NK-92 treated with Interleukin-12 subunit alpha and Interleukin-12 subunit beta, amount 100 ng/mL, for 24 hours (cell line): ENCODE measurements around the gene NPNT.
"Not testable (repeated sequence)": the region's sequence is repeated elsewhere in the genome, so short reads cannot be mapped to it uniquely, and the experiment has no call there.

Source experiments
- DNase-seq: peaks from one replicate; lab custom pipeline; 2025; lab: John Stamatoyannopoulos, UW

NPNT gene

GRCh38 chr4:105894660-105895582 lies at the start of gene NPNT:
TSS of gene NPNT (plus strand) at chr4:105895471. CDS start at chr4:105895653, 182 bp downstream.
- no peak for DNase-seq

- DNase-seq: no peak
These were observed 49.7 kb upstream of the NPNT start for GRCh38 chr4:105845559-105845958.

GRCh38 chr4:105848359-105848758 lies 46.9 kb upstream of the NPNT start:
- not testable (repeated sequence) for DNase-seq

GRCh38 chr4:105851196-105851595 lies 44.1 kb upstream of the NPNT start:
- DNase-seq: no peak

GRCh38 chr4:105852230-105852629 lies 43.0 kb upstream of the NPNT start:
- not testable (repeated sequence) for DNase-seq

- DNase-seq: no peak
These were observed 36.7 kb upstream of the NPNT start for GRCh38 chr4:105858466-105859040.

- no peak for DNase-seq
These were observed 36.0 kb upstream of the NPNT start for GRCh38 chr4:105859233-105859632.

- DNase-seq: no peak
These were observed 24.3 kb upstream of the NPNT start for GRCh38 chr4:105870963-105871362.

- DNase-seq: no peak
These were observed 23.3 kb upstream of the NPNT start for GRCh38 chr4:105871997-105872396.

- no peak for DNase-seq
These were observed 20.0 kb upstream of the NPNT start for GRCh38 chr4:105875233-105875632.

- no peak for DNase-seq
These were observed 16.6 kb upstream of the NPNT start for GRCh38 chr4:105878668-105879067.

- DNase-seq: no peak
These were observed 7.8 kb upstream of the NPNT start for GRCh38 chr4:105887508-105887907.

- DNase-seq: no peak
These were observed 551 bp downstream of the NPNT start for GRCh38 chr4:105895583-105896460.

GRCh38 chr4:105896461-105896942 lies 1.2 kb downstream of the NPNT start:
- DNase-seq: no peak

- no peak for DNase-seq
These were observed 1.9 kb downstream of the NPNT start for GRCh38 chr4:105896984-105897775.

GRCh38 chr4:105900541-105900940 lies 5.3 kb downstream of the NPNT start:
- DNase-seq: no peak

- DNase-seq: no peak
These were observed 7.4 kb downstream of the NPNT start for GRCh38 chr4:105902550-105903262.

- no peak for DNase-seq
These were observed 14.6 kb downstream of the NPNT start for GRCh38 chr4:105909787-105910281.

- no peak for DNase-seq
These were observed 16.2 kb downstream of the NPNT start for GRCh38 chr4:105911426-105911825.

- no peak for DNase-seq
These were observed 17.4 kb downstream of the NPNT start for GRCh38 chr4:105912633-105913032.
